GM13977 (cell line): ENCODE data around the gene NUDT14.

Source experiments
- DNase-seq: peaks from one replicate; pipeline ENCODE4 v3.0.0; 2012; ENCODE audit warnings: low spot score
- in situ Hi-C: fragments of 300-500 bp; cut with MboI; formaldehyde crosslinking; loops from one replicate; pipeline ENCODE4 v1.12.0; 2022; ENCODE audit warnings: low sequenced_read_pairs, low pct_unique_long_range_greater_than_20kb, mixed read lengths, inconsistent platforms; ENCODE audit not compliant: unreplicated experiment
- TF ChIP-seq, protein P1 (sequence below): IDR thresholded peaks from 2 replicates; pipeline ENCODE4 v1.5.1; 2012; ENCODE audit warnings: mild to moderate bottlenecking, control low read depth; ENCODE audit not compliant: insufficient read depth; ENCODE audit errors: extremely low read depth, missing control alignments

The NUDT14 gene

DNA sequence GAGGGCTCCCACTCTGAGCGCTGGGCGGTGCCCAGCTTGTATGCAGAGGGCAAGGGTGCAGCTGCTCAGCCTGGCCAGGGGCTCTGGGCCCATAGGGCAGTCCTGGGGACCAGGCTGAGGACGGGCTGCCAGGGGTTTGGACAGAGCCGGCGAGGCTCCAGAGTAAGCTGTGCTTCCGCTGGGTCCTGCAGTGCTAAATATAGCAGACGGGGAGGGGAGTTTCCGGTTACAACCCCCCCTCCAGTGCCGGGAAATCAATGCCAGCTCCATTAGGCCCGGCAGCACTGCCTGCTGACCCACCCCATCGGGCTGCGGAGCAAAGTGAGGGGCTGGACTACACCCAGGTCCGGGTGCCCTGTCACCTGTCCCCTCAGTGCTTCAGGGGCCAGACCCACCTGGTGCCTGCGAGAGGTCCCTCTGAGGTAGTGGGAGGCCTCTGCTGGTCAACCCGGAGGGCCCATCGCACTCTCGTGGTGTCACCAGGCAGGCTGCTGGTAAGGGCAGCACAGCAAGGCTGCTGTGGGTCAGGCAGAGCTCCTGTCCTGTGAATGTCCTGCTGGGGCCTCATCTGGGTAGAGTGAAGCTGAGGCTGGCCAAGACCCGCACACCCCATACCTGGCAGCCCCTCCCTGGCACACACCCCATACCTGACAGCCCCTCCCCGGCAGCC, 10.0 kb downstream of the NUDT14 start:
- TF ChIP-seq, protein P1, sequence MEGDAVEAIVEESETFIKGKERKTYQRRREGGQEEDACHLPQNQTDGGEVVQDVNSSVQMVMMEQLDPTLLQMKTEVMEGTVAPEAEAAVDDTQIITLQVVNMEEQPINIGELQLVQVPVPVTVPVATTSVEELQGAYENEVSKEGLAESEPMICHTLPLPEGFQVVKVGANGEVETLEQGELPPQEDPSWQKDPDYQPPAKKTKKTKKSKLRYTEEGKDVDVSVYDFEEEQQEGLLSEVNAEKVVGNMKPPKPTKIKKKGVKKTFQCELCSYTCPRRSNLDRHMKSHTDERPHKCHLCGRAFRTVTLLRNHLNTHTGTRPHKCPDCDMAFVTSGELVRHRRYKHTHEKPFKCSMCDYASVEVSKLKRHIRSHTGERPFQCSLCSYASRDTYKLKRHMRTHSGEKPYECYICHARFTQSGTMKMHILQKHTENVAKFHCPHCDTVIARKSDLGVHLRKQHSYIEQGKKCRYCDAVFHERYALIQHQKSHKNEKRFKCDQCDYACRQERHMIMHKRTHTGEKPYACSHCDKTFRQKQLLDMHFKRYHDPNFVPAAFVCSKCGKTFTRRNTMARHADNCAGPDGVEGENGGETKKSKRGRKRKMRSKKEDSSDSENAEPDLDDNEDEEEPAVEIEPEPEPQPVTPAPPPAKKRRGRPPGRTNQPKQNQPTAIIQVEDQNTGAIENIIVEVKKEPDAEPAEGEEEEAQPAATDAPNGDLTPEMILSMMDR: no peak
- in situ Hi-C loops: no loop called here
- no peak for DNase-seq

DNA sequence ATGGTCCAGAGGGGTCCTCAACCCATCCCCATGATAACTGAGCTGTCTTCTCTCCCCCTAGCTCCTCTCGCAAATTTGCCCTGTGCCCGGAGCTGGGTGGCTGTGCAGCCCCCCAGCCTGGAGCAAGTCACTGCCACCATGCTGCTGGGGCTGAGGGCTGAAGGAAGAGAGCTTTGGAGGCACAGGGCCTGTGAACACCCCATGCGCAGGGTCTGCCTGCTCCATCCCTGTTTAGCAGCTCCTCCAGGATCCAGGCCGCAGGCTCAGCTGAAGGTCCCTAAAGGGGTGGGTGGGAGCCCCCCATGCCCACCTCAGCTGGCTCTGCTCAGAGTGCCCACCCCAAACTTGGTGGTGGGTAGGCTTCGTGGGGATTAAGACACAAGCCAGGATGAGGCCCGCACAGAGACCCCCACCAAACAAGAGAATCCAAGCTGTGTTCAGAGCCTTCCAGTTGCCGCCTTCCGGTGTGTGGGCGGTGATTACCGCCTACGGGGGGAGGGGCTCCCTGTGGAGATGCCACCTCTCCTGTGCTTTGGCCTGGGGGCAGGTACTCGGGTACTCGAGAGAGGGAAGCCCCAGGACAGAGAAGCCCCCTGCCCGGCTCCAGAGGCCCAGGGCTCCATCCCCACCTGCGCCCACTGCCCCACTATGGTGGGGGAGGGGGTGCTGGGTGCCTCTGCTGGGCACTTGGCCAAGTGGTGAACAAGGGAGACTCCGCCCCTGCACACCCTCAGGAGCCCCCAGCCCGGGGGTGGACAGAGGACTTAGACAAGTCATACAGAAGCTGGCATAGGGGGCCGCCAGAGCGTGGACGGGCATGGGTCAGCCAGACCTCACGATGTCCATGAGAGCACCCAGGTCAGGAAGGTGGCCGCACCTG, 11.1 kb downstream of the NUDT14 start:
- TF ChIP-seq, protein P1: no peak
- no peak for DNase-seq
- in situ Hi-C loops: no loop called here

DNA sequence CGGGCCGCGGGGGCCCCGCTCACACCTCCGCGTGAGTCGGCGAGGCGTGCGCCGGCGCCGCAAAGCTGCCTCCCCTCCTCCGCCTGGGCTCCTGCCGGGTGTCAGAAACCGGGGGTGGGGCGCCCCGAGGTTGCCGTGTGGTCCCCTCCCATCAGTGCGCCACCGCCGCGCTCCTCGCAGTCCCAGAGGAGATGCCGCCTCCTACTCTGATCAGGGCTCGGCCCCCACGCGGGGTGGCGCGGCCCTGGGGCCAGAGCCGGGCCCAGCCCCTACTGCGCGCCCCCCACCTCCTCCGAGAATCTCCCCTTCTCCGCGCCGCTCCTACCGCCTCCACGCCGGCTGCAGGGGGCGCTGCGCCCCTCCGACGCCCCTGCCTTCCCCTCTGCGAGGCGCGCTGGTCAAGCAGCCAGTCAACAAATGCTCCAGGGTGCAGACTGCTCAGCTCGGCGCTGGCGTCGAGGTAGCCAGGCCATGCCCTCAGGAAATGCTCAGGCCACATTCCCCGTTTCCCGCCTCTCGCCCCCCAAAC, 12.1 kb downstream of the NUDT14 start:
- in situ Hi-C loops: no loop called here
- no peak for DNase-seq
- TF ChIP-seq, protein P1: peak; percentile 53

DNA sequence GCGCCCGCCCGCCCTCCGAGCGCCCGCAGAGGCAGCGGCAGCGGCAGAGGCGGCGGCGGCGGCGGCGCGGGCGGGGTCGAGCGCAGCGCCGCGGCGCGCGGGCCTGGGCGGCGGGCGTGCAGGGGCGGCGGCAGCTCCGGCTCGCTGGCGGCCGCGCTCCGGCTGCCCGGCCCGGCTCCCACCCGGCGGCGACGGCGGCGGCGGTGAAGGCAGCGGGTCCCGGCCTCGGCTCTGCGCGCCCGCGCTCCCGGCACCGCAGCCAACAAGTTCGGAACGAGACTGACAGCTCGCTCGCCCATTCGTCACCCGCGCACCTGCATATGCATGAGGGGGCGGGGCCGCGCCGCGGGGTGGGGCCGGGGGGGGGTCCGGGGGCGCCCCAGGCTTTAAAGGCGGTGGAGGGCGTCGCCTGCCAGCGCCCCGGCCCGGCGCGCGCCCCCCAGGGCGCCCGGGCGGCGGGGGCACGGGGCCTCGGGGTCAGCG, 12.6 kb downstream of the NUDT14 start, which contains the start of gene JAG2:
Gene JAG2 (minus strand): TSS at position 281 of the 483 bp plus-strand sequence. CDS start 356 bp downstream, outside the sequence.
- peak; percentile 84 for DNase-seq
- TF ChIP-seq, protein P1: no peak
- in situ Hi-C loops: no loop called here

DNA sequence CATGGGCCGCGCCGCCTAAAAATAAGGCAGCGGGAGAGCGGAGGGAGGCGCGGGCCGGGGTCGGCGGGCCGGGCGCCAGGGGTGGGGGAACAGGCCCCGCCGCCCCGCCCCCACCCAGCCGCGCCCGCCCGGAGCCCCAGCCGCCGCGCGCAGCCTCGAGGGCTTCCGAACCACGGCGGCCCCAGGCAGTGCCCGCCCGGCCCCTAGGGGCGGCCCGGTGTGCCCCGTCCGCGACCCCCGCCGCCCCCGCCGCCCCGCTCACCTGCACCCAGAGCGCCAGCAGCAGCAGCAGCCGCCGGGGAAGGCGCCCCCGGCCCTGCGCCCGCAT, 13.1 kb downstream of the NUDT14 start:
- DNase-seq: no peak
- TF ChIP-seq, protein P1: no peak
- in situ Hi-C loops: no loop called here

DNA sequence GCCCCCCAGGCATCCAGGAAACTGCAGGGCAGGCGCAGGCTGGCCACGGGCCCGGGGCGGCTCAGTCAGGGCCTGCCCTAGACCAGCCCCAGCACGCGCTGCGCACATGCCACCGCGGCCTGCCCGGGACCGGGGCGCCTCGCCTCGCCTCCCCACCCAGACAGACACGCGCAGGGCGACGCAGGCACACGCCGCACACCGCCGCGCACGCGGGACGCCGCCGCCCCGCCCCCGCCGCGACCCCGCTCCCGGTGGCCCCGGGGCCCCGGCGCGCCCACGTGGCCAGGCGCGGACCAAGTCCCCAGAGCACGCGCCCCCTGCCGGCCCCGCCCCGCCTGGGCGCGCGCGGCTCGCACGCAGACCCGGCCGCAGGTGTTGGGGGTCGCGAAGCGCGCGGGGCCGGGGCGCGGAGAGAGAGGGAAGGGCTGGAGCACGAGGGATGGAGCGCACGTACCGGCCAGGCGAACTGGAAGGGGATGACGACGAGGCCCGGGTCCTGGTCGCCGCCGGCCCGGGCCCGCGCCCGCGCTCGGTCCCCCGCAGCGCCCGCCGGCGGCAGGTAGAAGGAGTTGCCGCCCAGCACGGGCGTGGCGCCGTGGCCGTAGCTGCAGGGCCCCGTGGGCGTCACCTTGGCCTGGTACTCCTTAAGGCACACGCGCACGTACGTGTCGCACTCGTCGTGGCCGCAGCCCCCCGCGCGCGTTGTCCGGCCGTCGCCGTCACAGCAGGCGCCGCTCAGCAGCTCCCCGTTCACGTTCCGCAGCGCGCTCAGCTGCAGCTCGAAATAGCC, 13.6 kb downstream of the NUDT14 start:
- DNase-seq: no peak

More for the DNA sequence above, 13.6 kb downstream of the NUDT14 start:
- TF ChIP-seq, protein P1: peak; percentile 22
- in situ Hi-C loops: no loop called here
